AG09309 (cell line): ENCODE data around the gene CPNE7.

Experiments
- DNase-seq: peaks from one replicate; pipeline ENCODE4 v3.0.0-alpha.2; 2010; ENCODE audit warnings: low read depth
- H3K4me3 ChIP-seq: 2 replicates; pipeline ENCODE4 v1.5.1; 2011; ENCODE audit warnings: mild to moderate bottlenecking, low read depth, low read length, moderate library complexity; ENCODE audit not compliant: control insufficient read depth
- CTCF ChIP-seq: IDR thresholded peaks from 2 replicates; pipeline ENCODE4 v1.5.1; 2011; ENCODE audit warnings: mild to moderate bottlenecking, low read depth, low read length, inconsistent platforms; ENCODE audit not compliant: insufficient read depth, control insufficient read depth; ENCODE audit errors: missing control alignments

CPNE7 gene

GRCh38 chr16:89613231-89613953 lies 37.8 kb downstream of the CPNE7 start, which contains the start of gene DPEP1:
Gene DPEP1 (plus strand): TSS chr16:89613642. CDS start chr16:89630411, 16,769 bp downstream.
- no peak for DNase-seq
- H3K4me3 ChIP-seq = no peak within 1 kb of the TSS
- TF ChIP-seq CTCF = no peak

GRCh38 chr16:89613954-89614459 lies 38.4 kb downstream of the CPNE7 start:
- DNase-seq = no peak

GRCh38 chr16:89615176-89615575 lies 39.6 kb downstream of the CPNE7 start:
- DNase-seq = no peak
- H3K4me3 ChIP-seq = no peak overlapping the region
- no peak for TF ChIP-seq CTCF

More at GRCh38 chr16:89613954-89614459, 38.4 kb downstream of the CPNE7 start:
- no peak for TF ChIP-seq CTCF
- H3K4me3 ChIP-seq = no peak overlapping the region

- no peak overlapping the region for H3K4me3 ChIP-seq
- no peak for DNase-seq
- TF ChIP-seq CTCF = peak; percentile 83
Observed at GRCh38 chr16:89615596-89616090, 40.1 kb downstream of the CPNE7 start.

GRCh38 chr16:89616623-89617022 lies 41.1 kb downstream of the CPNE7 start:
- no peak overlapping the region for H3K4me3 ChIP-seq
- no peak for TF ChIP-seq CTCF
- no peak for DNase-seq

- H3K4me3 ChIP-seq = no peak overlapping the region
- no peak for TF ChIP-seq CTCF
- no peak for DNase-seq
Observed at GRCh38 chr16:89617036-89617435, 41.5 kb downstream of the CPNE7 start.
